Measurements from ENCODE around the gene CMKLR1.

Gene CMKLR1

DNA sequence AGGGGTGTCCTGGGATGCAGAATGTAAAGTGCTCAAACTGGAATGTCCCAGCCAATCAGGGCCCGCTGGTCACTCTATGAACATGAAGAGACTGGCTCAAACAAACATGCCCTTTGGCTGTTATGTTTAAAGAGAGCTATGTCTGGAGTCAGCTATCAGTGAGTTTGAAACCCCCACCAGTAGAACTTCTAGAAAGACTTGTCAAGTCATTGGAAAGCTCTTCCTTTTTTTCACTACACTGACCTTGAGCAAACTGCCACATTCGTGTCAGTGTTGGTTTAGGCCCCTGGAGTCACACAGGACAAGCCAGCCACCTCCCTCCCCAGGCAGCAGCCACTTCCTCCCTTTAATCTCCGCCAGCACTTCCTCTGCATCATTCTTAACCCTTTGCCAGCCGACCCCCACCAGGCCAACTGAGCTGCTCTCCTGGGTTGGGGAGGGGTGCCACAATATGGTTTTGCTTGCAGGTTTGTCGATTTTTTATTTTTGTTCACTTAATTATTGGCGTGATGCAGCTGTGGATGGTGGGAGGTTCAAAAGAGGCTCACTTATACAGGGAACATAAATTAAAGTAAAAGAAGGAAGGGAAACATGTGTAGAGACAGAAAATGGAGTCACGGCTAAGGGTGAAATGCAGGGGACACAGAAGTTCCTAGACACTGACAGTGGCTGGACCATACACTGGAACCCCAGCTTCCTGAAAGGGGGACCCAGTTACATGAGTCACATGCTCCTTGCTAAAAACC lies 25.3 kb downstream of the CMKLR1 start:
- peak; percentile 90 to 92 for DNase-seq

GRCh38 chr12:108313241-108313605 lies 25.9 kb downstream of the CMKLR1 start:
- DNase-seq, result peak; percentile 25 to 29

GRCh38 chr12:108312693-108313189 lies 26.4 kb downstream of the CMKLR1 start:
- DNase-seq, result no peak

- DNase-seq, result no peak
Observed at GRCh38 chr12:108312073-108312659, 26.9 kb downstream of the CMKLR1 start.

- no peak for DNase-seq
Observed at GRCh38 chr12:108311605-108312004, 27.5 kb downstream of the CMKLR1 start.

DNA sequence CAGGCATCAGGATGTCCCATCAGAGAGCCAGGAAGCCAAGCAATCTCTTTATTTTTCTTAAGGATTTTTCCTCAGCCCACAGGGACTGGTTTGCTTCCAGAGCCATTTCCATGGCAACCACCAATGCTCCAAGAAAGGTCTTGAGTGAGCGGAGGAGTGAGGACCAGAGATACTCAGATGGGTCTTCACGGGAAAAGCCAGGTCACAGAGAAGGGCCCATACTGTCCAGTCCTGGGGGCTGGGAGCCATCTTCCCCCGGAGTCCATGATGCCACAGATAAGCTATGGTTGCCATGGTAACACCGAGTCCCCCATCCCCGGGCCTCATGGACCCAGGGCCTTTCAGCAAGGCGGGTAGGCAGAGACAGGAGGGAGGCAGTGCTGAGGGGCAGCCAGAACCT lies 28.6 kb downstream of the CMKLR1 start:
- no peak for DNase-seq

- no peak for DNase-seq
Observed at GRCh38 chr12:108309674-108310312, 29.3 kb downstream of the CMKLR1 start.

GRCh38 chr12:108308395-108309085 lies 30.6 kb downstream of the CMKLR1 start:
- no peak for DNase-seq

GRCh38 chr12:108307006-108307405 lies 32.1 kb downstream of the CMKLR1 start:
- DNase-seq, result peak in 1 of 2 experiments; percentile 16

DNA sequence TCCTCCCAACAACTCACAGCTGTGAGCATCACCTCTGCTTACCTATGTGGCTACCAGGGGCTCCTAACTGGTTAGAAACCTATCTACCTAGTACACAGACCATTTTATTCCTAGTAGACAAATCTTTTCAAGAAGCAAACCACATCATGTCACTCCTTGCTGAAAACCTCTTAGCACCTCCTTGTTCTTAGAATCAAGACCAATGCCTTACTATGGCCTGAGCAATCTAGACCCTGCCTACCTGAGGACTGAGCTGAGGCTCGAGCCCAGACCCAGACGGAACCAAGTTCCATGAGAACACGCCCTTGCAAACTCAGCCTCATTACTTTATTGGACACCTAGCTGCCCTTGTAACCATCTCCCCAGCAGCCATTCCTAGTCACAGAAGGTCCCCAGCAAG lies 32.6 kb downstream of the CMKLR1 start:
- DNase-seq, result no peak

DNA sequence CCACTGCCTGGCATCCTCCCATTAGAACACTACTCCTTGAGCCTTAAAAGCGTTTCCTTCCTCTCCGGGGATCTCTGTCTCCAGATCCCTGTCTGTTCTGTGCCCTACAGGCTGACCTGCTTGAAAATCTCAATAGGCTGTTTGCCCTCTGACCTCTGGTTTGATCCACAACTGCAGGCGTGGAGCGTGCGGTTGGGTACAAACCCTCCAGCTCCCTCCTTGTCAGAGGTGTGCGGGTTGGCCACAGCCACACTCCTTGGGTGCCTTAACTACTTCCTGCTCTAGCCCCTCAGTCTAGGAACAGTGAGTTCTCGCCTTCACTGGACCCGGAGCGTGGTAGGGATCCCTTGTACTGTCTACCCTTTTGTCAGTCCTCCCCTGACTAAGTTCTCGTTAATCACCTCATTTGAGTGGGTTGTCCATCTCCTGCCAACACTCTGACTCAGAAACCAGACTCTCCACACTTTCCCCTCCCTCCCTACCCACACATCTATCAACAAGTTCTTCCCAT lies 33.1 kb downstream of the CMKLR1 start:
- no peak for DNase-seq

- DNase-seq, result no peak
Observed at GRCh38 chr12:108305520-108305919, 33.6 kb downstream of the CMKLR1 start.

- DNase-seq, result no peak
Observed at GRCh38 chr12:108304633-108305032, 34.5 kb downstream of the CMKLR1 start.

DNA sequence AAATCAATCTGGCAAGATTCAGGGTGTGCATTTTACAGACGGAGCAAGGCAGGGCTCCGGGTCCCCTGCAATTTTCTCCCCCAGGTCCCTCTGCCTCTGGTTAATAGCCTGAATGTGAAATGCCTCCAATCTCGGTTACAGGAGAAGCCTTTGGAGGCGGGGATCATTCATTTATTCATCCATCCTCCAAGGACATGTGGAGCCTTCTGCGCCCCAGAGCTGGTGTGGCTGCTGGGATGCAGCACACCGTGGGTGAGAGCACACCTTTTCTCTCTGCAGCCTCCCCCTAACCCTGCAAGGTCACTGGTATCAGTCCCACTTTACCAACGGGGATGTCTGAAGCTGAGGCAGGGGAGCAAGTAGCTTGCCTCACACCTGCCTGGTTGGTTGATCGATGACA lies 35.4 kb downstream of the CMKLR1 start:
- DNase-seq, result no peak

- no peak for DNase-seq
Observed at GRCh38 chr12:108302403-108303311, 36.5 kb downstream of the CMKLR1 start.

DNA sequence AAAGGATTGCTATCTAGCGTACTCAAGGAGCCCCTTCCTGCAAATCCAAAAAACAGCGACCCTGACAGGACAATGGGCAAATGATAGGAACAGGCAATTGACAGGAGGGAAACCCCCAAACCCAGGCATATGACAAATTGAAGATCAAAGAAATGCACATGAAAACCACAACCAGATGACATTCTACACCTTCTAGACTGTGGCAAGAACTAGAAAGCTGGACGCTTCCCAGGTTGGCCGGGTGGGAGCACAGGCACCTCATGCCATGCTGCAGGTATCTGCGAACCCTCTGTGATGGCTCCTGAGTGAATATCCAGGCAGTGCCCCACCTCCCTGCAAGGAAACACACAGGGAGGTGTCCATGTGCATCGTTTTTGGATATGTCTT lies 37.1 kb downstream of the CMKLR1 start:
- no peak for DNase-seq

GRCh38 chr12:108301346-108301745 lies 37.8 kb downstream of the CMKLR1 start:
- no peak for DNase-seq

DNA sequence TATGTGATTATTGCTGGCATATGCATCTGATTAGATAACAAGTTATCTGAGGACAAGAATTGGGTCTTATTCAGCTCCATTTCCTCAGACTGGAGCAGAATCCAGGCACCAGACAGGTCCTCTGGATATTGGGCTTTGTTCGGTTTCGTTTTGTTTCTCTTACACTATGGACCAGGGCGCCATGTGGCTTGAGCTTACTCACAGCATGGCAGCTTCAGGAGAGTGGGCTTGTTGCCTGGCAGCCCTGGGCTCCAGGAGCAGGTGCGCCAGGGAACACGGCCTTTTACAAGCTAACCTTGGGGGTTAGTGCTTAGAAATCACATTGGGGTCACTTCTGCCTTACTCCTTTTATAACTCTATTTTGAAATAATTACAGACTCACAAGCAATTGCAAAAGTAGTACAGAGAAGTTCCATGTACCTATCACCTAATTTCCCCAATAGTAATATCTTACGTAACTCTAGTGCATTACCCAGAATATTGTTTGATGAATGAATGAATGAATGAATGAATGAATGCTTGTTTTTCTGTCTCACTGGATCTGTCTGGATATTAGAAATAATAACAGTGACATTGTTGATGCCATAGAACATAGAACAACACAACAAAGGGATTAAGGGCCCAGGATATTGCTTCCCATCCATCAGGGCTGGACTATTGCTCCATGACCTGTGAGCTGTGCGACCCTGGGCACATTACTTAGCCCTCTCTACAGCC lies 39.0 kb downstream of the CMKLR1 start:
- no peak for DNase-seq

DNA sequence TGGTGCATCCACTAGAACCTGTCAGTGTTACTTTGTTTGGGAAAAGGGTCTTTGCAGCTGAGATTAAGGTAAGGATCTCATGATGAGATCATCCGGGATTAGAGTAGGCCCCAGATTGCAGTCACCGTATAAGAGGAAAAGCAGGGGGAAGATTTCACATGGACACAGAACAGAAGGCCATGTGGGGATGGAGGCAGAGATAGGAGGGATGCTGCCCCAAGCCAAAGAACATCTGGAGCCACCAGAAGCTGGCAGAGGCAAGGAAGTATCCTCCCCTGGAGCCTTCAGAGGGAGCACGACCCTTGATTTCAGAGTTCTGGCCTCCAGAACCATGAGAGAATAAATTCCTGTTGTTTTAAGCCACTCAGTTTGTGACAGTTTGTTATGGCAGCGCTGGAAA lies 39.6 kb downstream of the CMKLR1 start:
- no peak for DNase-seq

DNA sequence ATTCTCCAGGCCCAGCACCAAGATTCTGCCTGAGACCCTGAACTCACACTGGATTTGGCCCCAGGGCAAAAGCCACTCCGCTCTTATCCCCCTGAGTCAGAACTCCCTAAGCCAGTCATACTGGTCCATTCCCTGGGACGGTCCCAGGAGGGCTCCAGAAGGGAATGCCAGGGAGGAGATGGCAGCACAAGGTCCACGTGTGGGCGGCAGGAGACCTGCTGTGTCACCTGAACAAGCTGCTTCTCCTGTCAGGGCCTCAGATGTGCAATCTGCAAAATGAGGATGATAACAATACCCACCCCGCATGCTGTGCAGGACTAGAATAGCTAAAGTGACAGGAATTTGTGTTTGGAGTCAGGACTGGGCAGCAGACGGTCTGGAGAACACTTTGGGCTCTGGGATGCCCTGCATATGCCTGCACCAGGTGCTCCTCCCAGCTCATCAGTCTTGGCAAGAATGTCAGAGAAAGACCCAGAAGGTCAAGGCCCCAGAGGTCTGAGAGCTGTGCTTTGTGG lies 40.3 kb downstream of the CMKLR1 start:
- no peak for DNase-seq

All from AML-193 (cell line).